DND-41 (cell line): ENCODE data around the gene EDAR.
A peak's percentile ranks its signal among the peaks of the same experiment; 100 is the strongest.

Experiments used
- ATAC-seq: fragments of 200-7000 bp; cut with Tn5 transposase; 3 replicates; pipeline ENCODE4 v1.9.1; 2021; ENCODE audit warnings: low read depth; ENCODE audit not compliant: insufficient read depth
- DNase-seq: peaks from one replicate; pipeline ENCODE4 v3.0.0-alpha.2; 2020
- H2AFZ ChIP-seq: 2 replicates; pipeline ENCODE4 v1.6.0; 2012; ENCODE audit warnings: low read depth, low read length
- H3K27ac ChIP-seq: 2 replicates; pipeline ENCODE4 v1.5.1; 2012; ENCODE audit warnings: low read length, inconsistent platforms
- H3K27me3 ChIP-seq: fragments of 200-600 bp; sonication (generic); 2 replicates; pipeline ENCODE4 v1.6.0; 2012; ENCODE audit warnings: low read length, mild to moderate bottlenecking, inconsistent platforms; ENCODE audit not compliant: insufficient read depth, poor library complexity
- H3K36me3 ChIP-seq: 2 replicates; pipeline ENCODE4 v1.5.1; 2012; ENCODE audit warnings: low read length, inconsistent platforms; ENCODE audit not compliant: insufficient read depth
- H3K4me1 ChIP-seq: 2 replicates; pipeline ENCODE4 v1.5.1; 2012; ENCODE audit warnings: mild to moderate bottlenecking, low read length; ENCODE audit not compliant: insufficient read depth
- H3K4me2 ChIP-seq: 2 replicates; pipeline ENCODE4 v1.6.0; 2012; ENCODE audit warnings: mild to moderate bottlenecking, moderate library complexity, low read length, inconsistent platforms; ENCODE audit not compliant: insufficient read depth
- H3K4me3 ChIP-seq, 2 experiments: fragments of 200-600 bp in 1 of 2; shearing (Covaris generic) in 1 of 2; 2 replicates each; pipeline ENCODE4 v1.5.1; 2012 to 2016; ENCODE audit warnings: inconsistent platforms in 2 of 2, low read length in 2 of 2, mild to moderate bottlenecking in 2 of 2, low read depth in 1 of 2, moderate library complexity in 1 of 2
- H3K79me2 ChIP-seq: 2 replicates; pipeline ENCODE4 v1.6.0; 2012; ENCODE audit warnings: low read length, inconsistent platforms; ENCODE audit not compliant: insufficient read depth
- H3K9ac ChIP-seq: 2 replicates; pipeline ENCODE4 v1.6.0; 2012; ENCODE audit warnings: low read depth, mild to moderate bottlenecking, inconsistent platforms, low read length, moderate library complexity
- H3K9me3 ChIP-seq: 2 replicates; pipeline ENCODE4 v1.5.1; 2012; ENCODE audit warnings: low read length, moderate library complexity, mild to moderate bottlenecking, inconsistent platforms; ENCODE audit not compliant: insufficient read depth, severe bottlenecking
- H4K20me1 ChIP-seq: 2 replicates; pipeline ENCODE4 v1.6.0; 2012; ENCODE audit warnings: low read length; ENCODE audit not compliant: insufficient read depth
- EZH2 ChIP-seq: IDR thresholded peaks from 3 replicates; pipeline ENCODE4 v1.6.1; 2012; ENCODE audit warnings: borderline replicate concordance, low read depth, mild to moderate bottlenecking, moderate library complexity, low read length, inconsistent platforms; ENCODE audit not compliant: severe bottlenecking
- TF ChIP-seq, protein P1 (sequence below): IDR thresholded peaks from 2 replicates; pipeline ENCODE4 v1.5.1; 2012; ENCODE audit warnings: borderline replicate concordance, low read length, moderate library complexity, mild to moderate bottlenecking; ENCODE audit not compliant: poor library complexity, severe bottlenecking; ENCODE audit errors: extremely low read depth

EDAR gene

DNA sequence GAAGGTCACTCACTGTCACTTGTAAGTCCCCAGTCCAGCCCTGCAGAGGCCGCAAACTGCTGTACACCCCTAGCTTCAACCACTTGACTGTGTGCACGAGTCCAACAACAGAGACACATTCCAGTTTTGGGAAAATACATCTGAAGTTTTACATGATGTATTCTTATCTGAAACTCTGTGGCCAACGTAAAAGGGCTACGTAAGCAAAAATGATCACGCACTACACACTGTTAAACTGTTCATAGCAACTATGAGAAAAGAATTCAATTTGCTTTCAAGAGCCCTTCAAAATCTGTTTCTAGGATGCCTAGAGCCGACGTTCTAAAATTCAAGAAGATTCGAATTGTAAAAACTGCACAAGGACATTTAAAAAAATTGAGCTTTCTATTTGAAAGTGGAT lies 26.0 kb downstream of the EDAR start:
- H3K4me2 ChIP-seq, result no peak overlapping the region
- no peak overlapping the region for H3K4me3 ChIP-seq
- peaks cover 3% of the 10 kb centered on the region for H3K4me1 ChIP-seq
- H3K27me3 ChIP-seq, result no peaks in the 10 kb centered on the region
- H4K20me1 ChIP-seq, result no peaks in the 10 kb centered on the region; the same call in 1 of the 2 replicates
- no peak overlapping the region for H3K9ac ChIP-seq
- no peaks in the 10 kb centered on the region for H3K79me2 ChIP-seq
- H2AFZ ChIP-seq, result no peak overlapping the region
- no peaks in the 10 kb centered on the region for H3K36me3 ChIP-seq
- no peak overlapping the region for H3K27ac ChIP-seq
- ATAC-seq (no peak), DNase-seq (no peak)
- no peak for TF ChIP-seq EZH2
- TF ChIP-seq, protein P1, sequence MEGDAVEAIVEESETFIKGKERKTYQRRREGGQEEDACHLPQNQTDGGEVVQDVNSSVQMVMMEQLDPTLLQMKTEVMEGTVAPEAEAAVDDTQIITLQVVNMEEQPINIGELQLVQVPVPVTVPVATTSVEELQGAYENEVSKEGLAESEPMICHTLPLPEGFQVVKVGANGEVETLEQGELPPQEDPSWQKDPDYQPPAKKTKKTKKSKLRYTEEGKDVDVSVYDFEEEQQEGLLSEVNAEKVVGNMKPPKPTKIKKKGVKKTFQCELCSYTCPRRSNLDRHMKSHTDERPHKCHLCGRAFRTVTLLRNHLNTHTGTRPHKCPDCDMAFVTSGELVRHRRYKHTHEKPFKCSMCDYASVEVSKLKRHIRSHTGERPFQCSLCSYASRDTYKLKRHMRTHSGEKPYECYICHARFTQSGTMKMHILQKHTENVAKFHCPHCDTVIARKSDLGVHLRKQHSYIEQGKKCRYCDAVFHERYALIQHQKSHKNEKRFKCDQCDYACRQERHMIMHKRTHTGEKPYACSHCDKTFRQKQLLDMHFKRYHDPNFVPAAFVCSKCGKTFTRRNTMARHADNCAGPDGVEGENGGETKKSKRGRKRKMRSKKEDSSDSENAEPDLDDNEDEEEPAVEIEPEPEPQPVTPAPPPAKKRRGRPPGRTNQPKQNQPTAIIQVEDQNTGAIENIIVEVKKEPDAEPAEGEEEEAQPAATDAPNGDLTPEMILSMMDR, result no peak
- no peaks in the 10 kb centered on the region for H3K9me3 ChIP-seq

DNA sequence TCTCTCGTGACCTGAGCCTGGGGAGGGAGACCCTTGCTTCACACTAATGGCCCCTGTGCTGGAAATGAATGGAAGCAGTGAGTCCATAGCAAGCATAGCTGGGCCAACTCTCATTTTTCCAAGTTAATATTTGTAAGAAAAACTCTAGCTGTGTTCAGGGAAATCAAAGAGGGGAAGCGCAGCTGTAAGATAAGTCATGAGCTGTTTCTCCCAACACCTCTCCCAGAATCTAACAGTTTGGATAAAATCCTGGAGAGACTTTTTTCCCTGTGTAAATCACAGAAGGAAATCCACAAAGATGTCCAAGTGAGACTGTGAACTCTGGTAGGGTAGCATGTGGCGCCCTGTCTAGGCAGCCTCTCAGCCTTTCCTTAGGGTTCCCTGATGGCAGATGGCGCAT lies 27.2 kb downstream of the EDAR start:
- Histone ChIP-seq H3K4me3 (no peak overlapping the region), H2AFZ (no peak overlapping the region), H3K36me3 (no peaks in the 10 kb centered on the region), H3K4me2 (no peak overlapping the region), H3K4me1 (peaks cover 3% of the 10 kb centered on the region), H3K9me3 (no peaks in the 10 kb centered on the region), H3K9ac (no peak overlapping the region), H3K27ac (no peak overlapping the region), H4K20me1 (no peaks in the 10 kb centered on the region; the same call in 1 of the 2 replicates), H3K79me2 (no peaks in the 10 kb centered on the region), H3K27me3 (no peaks in the 10 kb centered on the region)
- DNase-seq (no peak), ATAC-seq (no peak)
- TF ChIP-seq EZH2, result no peak
- TF ChIP-seq, protein P1, result no peak

DNA sequence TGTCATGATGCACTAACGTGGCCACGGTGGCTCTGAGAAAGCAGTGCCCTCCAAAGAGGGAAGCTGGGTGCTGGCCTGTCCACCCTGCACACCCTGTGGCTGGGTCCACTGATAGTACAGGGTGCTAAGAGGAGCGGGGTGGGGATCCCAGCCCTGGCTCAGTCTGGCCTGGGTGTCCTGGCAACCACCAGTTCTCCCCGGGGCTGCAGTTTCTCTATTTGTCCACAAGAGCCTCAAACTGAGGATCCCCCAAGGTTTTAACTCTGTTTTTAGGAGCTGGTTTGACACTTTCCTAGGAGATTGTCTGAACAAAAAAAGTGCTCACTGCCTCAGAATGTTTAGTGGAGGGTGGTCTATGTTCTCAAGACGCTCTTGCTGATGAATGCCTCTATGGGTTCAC lies 29.0 kb downstream of the EDAR start:
- H4K20me1 ChIP-seq, result no peaks in the 10 kb centered on the region
- H3K27me3 ChIP-seq, result no peaks in the 10 kb centered on the region
- H3K4me2 ChIP-seq, result no peak overlapping the region
- H3K36me3 ChIP-seq, result no peaks in the 10 kb centered on the region
- H3K9me3 ChIP-seq, result no peaks in the 10 kb centered on the region
- no peaks in the 10 kb centered on the region for H3K79me2 ChIP-seq
- no peaks in the 10 kb centered on the region for H3K4me1 ChIP-seq
- no peak for ATAC-seq
- no peak for TF ChIP-seq EZH2
- TF ChIP-seq, protein P1, result peak; percentile 21
- no peak for DNase-seq
- no peak overlapping the region for H3K9ac ChIP-seq
- H2AFZ ChIP-seq, result no peak overlapping the region
- no peak overlapping the region for H3K4me3 ChIP-seq
- no peak overlapping the region for H3K27ac ChIP-seq

DNA sequence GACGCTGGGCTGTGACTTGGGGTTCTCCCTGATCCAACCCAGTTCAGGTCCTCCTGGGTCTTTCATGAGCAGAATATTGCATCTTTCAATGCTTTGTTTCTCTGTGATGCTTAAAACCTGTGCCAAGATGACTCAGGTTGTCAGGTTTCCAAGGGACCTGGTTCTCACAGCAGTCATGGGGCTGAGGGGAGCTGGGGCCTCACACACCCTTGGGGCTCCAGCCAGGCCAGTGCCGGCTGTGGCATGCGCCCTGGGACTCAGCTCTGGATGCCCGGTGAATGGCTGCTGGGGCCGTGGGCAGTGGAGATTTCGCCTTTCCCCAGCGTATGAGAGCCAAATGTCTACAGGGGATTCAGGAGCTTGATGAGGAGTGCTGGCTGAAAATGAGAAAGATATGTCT lies 29.6 kb downstream of the EDAR start:
- DNase-seq (no peak), ATAC-seq (no peak)
- Histone ChIP-seq H3K4me1 (no peaks in the 10 kb centered on the region), H3K9me3 (no peaks in the 10 kb centered on the region), H4K20me1 (no peaks in the 10 kb centered on the region), H3K9ac (no peak overlapping the region), H2AFZ (no peak overlapping the region), H3K27me3 (no peaks in the 10 kb centered on the region), H3K27ac (no peak overlapping the region), H3K4me3 (no peak overlapping the region), H3K36me3 (no peaks in the 10 kb centered on the region), H3K4me2 (no peak overlapping the region), H3K79me2 (no peaks in the 10 kb centered on the region)
- no peak for TF ChIP-seq EZH2
- TF ChIP-seq, protein P1, result no peak
